Activated naive CD8-positive, alpha-beta T cell treated with anti-CD3 and anti-CD28 coated beads, Interleukin-2, amount 10 ng/mL, durations not matched to agents 7 days and 5 days (primary cell): Measurements from ENCODE around the gene C3orf80. TPM values are rescaled to one million over a fixed set of nuclear protein-coding genes. Genes with fewer than 3 reads are reported as not detected.

Source experiments
- total RNA-seq, 2 experiments: library from RNA; stranded (reverse); gene quantifications; one replicate each; pipeline ENCODE4 v1.2.3, GENCODE V29; 2021

Gene C3orf80
- total RNA-seq, 2 experiments from 2014 or later, result not detected

Other genes starting within 250 kb of the C3orf80 start
- gene IL12A, start 236.6 kb upstream of the C3orf80 start, total RNA-seq, result under 1 TPM; 0.19 to 0.65 TPM
- 10 to 100 TPM; 27.9 to 29.2 TPM for gene IFT80, start 173.8 kb downstream of the C3orf80 start, total RNA-seq
- gene SMC4, start 174.2 kb downstream of the C3orf80 start, total RNA-seq, result 100 to 1,000 TPM; 187 to 189 TPM
- 10 to 100 TPM; 40.7 to 43.5 TPM for gene TRIM59, start 224.4 kb downstream of the C3orf80 start, total RNA-seq